ENCODE measurements around the gene ERCC6L2. TPM values are rescaled to one million over a fixed set of nuclear protein-coding genes. Genes with fewer than 3 reads are reported as not detected.

The ERCC6L2 gene
- total and polyA plus RNA-seq, 2 of the 4 experiments (the other 2 are of a cell fraction): 13.0 to 67.6 TPM

- in situ Hi-C loops (cut with MboI; ENCODE audit: low sequenced_read_pairs): loop anchor here (10.0 kb wide), 1 partner anchor 365 kb away; the partner anchor contains the start of gene PTCH1
- POLR2A ChIA-PET (ENCODE audit: unreplicated experiment): no interaction called here
These were observed 4.1 kb downstream of the ERCC6L2 start for GRCh38 chr9:95879591-95879990.

More at GRCh38 chr9:95879591-95879990, 4.1 kb downstream of the ERCC6L2 start:
- H3K4me3 ChIP-seq (ENCODE audit: insufficient read depth, low read depth, low read length): no peak overlapping the region
- H2BK20ac ChIP-seq (ENCODE audit: low read depth, low read length): no peak overlapping the region
- ATAC-seq (ENCODE audit: low read depth): no peak
- no TSS peak for BruUV-seq (replicated peaks)
- peak overlapping the region; percentile 59; the same call in 1 of the 2 replicates for H3K23ac ChIP-seq (ENCODE audit: low read depth, low read length)
- no peak overlapping the region for H2BK120ac ChIP-seq (ENCODE audit: low read depth, low read length)
- peak overlapping the region; percentile 13; the same call in 1 of the 2 replicates for H3K27ac ChIP-seq (ENCODE audit: insufficient read depth, low read length)
- intact Hi-C loops (cut with micrococcal nuclease) (loop anchor here (5.0 kb wide), 3 partner anchors 107 to 562 kb away; partner anchors contain the start of gene FANCC), dilution Hi-C loops (cut with HindIII; ENCODE audit: low sequenced_read_pairs, unreplicated experiment) (no loop called here)
- no peak overlapping the region for H3K4ac ChIP-seq (ENCODE audit: low read depth, low read length)
- no peak overlapping the region for H4K91ac ChIP-seq (ENCODE audit: insufficient read depth, low read depth, low read length)
- no peak overlapping the region for H2AK9ac ChIP-seq (replicated peaks; ENCODE audit: low read depth, low read length, poor library complexity)
- H4K5ac ChIP-seq (ENCODE audit: low read depth, low read length): no peak overlapping the region
- H3K4me2 ChIP-seq (ENCODE audit: low read depth, low read length): peak overlapping the region; percentile 38; the same call in 1 of the 2 replicates
- no peak overlapping the region; the same call in 1 of the 2 replicates for H3K14ac ChIP-seq (replicated peaks; ENCODE audit: low read depth, low read length)
- no peak overlapping the region for H4K8ac ChIP-seq (ENCODE audit: low read depth in 2 of 2, low read length in 2 of 2)
- DNase-seq: no peak
- TF ChIP-seq MAZ (IDR thresholded peaks at IDR 0.05; ENCODE audit: borderline replicate concordance, low read depth, low read length): no peak
- no peak for TF ChIP-seq CTCF (conservative IDR thresholded peaks at IDR 0.05; ENCODE audit: low read depth, low read length)
- TF ChIP-seq MXI1 (IDR thresholded peaks at IDR 0.05; ENCODE audit: borderline replicate concordance, low read depth, low read length): no peak
- no peak for TF ChIP-seq POLR2A (IDR thresholded peaks at IDR 0.05; ENCODE audit: low read depth, low read length)
- TF ChIP-seq USF2 (IDR thresholded peaks at IDR 0.05; ENCODE audit: low read depth, low read length): no peak
- TF ChIP-seq CEBPB (IDR thresholded peaks at IDR 0.05; ENCODE audit: low read depth, low read length): no peak
- TF ChIP-seq MAFK (IDR thresholded peaks at IDR 0.05; ENCODE audit: low read depth, low read length): no peak
- H3K4me1 ChIP-seq (ENCODE audit: control insufficient read depth, insufficient read depth, low read length): no peaks in the 10 kb centered on the region; the same call in 1 of the 2 replicates
- H2BK5ac ChIP-seq (ENCODE audit: low read depth, low read length, poor library complexity, severe bottlenecking): peak overlapping the region; percentile 38
- H3K56ac ChIP-seq (ENCODE audit: extremely low read depth, insufficient read depth, low read length): no peak overlapping the region
- no peak overlapping the region for H2BK15ac ChIP-seq (ENCODE audit: low read depth, low read length)
- no peaks in the 10 kb centered on the region for H3K9me3 ChIP-seq (ENCODE audit: control insufficient read depth, insufficient read depth, low read length)
- H3K27me3 ChIP-seq (ENCODE audit: control insufficient read depth, insufficient read depth, low read length): no peaks in the 10 kb centered on the region
- peaks cover 19 to 35% of the 10 kb centered on the region in 2 experiments for H3K79me1 ChIP-seq (ENCODE audit: low read depth in 1 of 2, low read length in 2 of 2)
- peaks cover 9% of the 10 kb centered on the region; the same call in 1 of the 2 replicates for H4K20me1 ChIP-seq (ENCODE audit: insufficient read depth, low read length)
- H3K9ac ChIP-seq (ENCODE audit: low read depth, low read length): no peak overlapping the region
- H2AK5ac ChIP-seq (ENCODE audit: low read depth, low read length): no peak overlapping the region
- CTCF ChIA-PET: no interaction called here
- peaks cover 4% of the 10 kb centered on the region for H3K9me1 ChIP-seq (ENCODE audit: insufficient read depth, low read length)
- no peak overlapping the region for H2AFZ ChIP-seq (replicated peaks; ENCODE audit: low read length, poor library complexity)
- H3K36me3 ChIP-seq (ENCODE audit: control insufficient read depth, insufficient read depth, low read length): peaks cover 10% of the 10 kb centered on the region
- H3K18ac ChIP-seq (ENCODE audit: low read depth, low read length): no peak overlapping the region; the same call in 1 of the 2 replicates
